Smooth muscle cell (in vitro differentiated cells): ENCODE results near the gene PHACTR1. TPM values are rescaled to one million over a fixed set of nuclear protein-coding genes. Genes with fewer than 3 reads are reported as not detected.

Source experiments
- DNase-seq: peaks from one replicate; lab custom pipeline; 2025; ENCODE audit not compliant: unreplicated experiment; lab: John Stamatoyannopoulos, UW
- H2AFZ ChIP-seq: fragments of 200-600 bp; sonication (generic); 2 replicates; pipeline ENCODE4 v1.6.0; 2016; ENCODE audit warnings: antibody characterized with exemption, low read depth, mild to moderate bottlenecking
- H3F3A ChIP-seq: fragments of 200-600 bp; sonication (generic); 2 replicates; pipeline ENCODE4 v1.6.0; 2017; ENCODE audit warnings: antibody characterized with exemption, low read depth
- H3K27ac ChIP-seq: fragments of 200-600 bp; sonication (generic); 2 replicates; pipeline ENCODE4 v1.5.1; 2016; ENCODE audit warnings: low read depth, mild to moderate bottlenecking
- H3K27me3 ChIP-seq: fragments of 200-600 bp; sonication (generic); 2 replicates; pipeline ENCODE4 v1.6.1; 2016; ENCODE audit warnings: low read depth, mild to moderate bottlenecking
- H3K36me3 ChIP-seq: fragments of 200-600 bp; sonication (generic); 2 replicates; pipeline ENCODE4 v1.5.1; 2016; ENCODE audit warnings: low read depth
- H3K4me1 ChIP-seq: fragments of 200-600 bp; sonication (generic); 2 replicates; pipeline ENCODE4 v1.5.1; 2016; ENCODE audit warnings: low read depth
- H3K4me2 ChIP-seq: fragments of 200-600 bp; sonication (generic); 2 replicates; pipeline ENCODE4 v1.6.0; 2016; ENCODE audit warnings: mild to moderate bottlenecking
- H3K4me3 ChIP-seq: fragments of 200-600 bp; sonication (generic); 2 replicates; pipeline ENCODE4 v1.5.1; 2016; ENCODE audit warnings: mild to moderate bottlenecking
- H3K79me2 ChIP-seq: fragments of 200-600 bp; sonication (generic); 2 replicates; pipeline ENCODE4 v1.6.0; 2016; ENCODE audit warnings: low read depth, mild to moderate bottlenecking
- H3K9ac ChIP-seq: fragments of 200-600 bp; sonication (generic); 2 replicates; pipeline ENCODE4 v1.6.0; 2016; ENCODE audit warnings: low read depth
- H3K9me3 ChIP-seq: fragments of 200-600 bp; sonication (generic); replicated peaks from 2 replicates; pipeline ENCODE4 v1.5.1; 2016; ENCODE audit warnings: low read depth
- H4K20me1 ChIP-seq: fragments of 200-600 bp; sonication (generic); 2 replicates; pipeline ENCODE4 v1.6.0; 2016; ENCODE audit warnings: low read depth
- CTCF ChIP-seq: fragments of 200-600 bp; sonication (generic); IDR thresholded peaks from 2 replicates; pipeline ENCODE4 v1.5.1; 2017; ENCODE audit warnings: borderline replicate concordance, mild to moderate bottlenecking, antibody characterized with exemption; ENCODE audit not compliant: insufficient read depth, poor library complexity, severe bottlenecking
- WGBS: methylation state at CpG from one replicate; pipeline ENCODE4 v1.1.7; 2016; ENCODE audit warnings: low lambda C conversion rate; 5-methylcytosine and 5-hydroxymethylcytosine counted together
- polyA plus RNA-seq: library from polyadenylated mRNA; unstranded; fragments of >200 nt; fragmentation: Nextera tagmentation; extraction: Ambion mirVana; gene quantifications from 2 replicates; pipeline ENCODE4 v1.2.1, GENCODE V29; 2016
- total RNA-seq: library from RNA; depleted of rRNA; stranded (reverse); fragments of >200 nt; gene quantifications from 2 replicates; pipeline ENCODE4 v1.2.3, GENCODE V29; 2014

PHACTR1 gene
- total and polyA plus RNA-seq, 2 experiments from 2014 or later, result 0.09 to 0.67 TPM

DNA sequence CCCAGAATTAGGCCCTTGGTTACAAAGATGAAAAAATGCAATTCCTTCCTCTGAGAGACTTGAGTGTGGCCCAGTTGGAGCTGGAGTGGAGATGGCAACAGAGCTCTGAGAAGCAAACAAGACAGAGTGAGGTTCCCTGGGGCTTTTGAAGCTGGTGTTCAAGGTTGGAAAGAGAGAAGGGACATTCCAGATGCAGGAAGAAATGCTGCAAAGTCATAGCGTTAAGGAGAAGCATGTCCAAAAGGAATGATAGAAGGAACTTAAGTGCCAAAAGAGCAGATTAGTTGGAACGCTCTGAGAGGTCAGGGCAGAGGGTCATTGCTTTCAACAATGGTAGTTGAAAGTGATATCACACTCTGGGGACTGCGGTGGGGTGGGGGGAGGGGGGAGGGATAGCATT is 360.0 kb downstream of the PHACTR1 start:
- Histone ChIP-seq H3K79me2 (no peaks in the 10 kb centered on the region), H3K9ac (no peak overlapping the region), H3F3A (no peaks in the 10 kb centered on the region), H3K4me1 (peaks cover 6% of the 10 kb centered on the region), H3K27me3 (peaks cover 69% of the 10 kb centered on the region), H3K27ac (no peak overlapping the region), H3K36me3 (no peaks in the 10 kb centered on the region), H2AFZ (no peak overlapping the region), H3K4me2 (no peak overlapping the region), H3K4me3 (no peak overlapping the region), H3K9me3 (no peaks in the 10 kb centered on the region), H4K20me1 (no peaks in the 10 kb centered on the region)
- no peak for DNase-seq
- no peak for TF ChIP-seq CTCF
- 81% methylated on average over 3 of the region's 3 CpGs for WGBS

DNA sequence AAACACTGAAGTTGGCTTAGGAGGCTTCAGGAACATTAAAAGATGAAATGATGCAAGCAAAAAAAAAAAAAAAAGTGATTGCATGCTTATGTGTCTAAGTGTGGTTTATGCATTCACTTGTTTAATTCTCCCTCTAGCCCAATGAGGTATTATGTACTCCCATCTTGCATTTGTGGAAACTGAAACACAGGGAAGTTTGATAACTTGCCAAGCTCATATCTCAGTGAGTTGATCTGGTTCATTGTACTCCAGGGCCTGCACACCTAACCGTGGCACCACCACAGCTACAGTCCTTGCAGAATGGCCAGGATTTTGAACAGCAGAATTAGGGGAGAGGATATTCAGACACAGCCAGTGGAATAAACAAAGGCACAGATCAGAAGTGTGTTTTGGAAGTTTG is 360.6 kb downstream of the PHACTR1 start:
- H3K4me1 ChIP-seq, result peaks cover 6% of the 10 kb centered on the region
- no peaks in the 10 kb centered on the region for H3K79me2 ChIP-seq
- H3F3A ChIP-seq, result no peaks in the 10 kb centered on the region
- no peaks in the 10 kb centered on the region for H3K9me3 ChIP-seq
- H3K9ac ChIP-seq, result no peak overlapping the region
- H2AFZ ChIP-seq, result no peak overlapping the region
- TF ChIP-seq CTCF, result no peak
- no peak overlapping the region for H3K4me3 ChIP-seq
- H4K20me1 ChIP-seq, result no peaks in the 10 kb centered on the region
- DNase-seq, result no peak
- WGBS, result 100% methylated on average over 1 of the region's 1 CpG
- no peak overlapping the region for H3K4me2 ChIP-seq
- H3K36me3 ChIP-seq, result no peaks in the 10 kb centered on the region
- peaks cover 69% of the 10 kb centered on the region for H3K27me3 ChIP-seq
- H3K27ac ChIP-seq, result no peak overlapping the region

DNA sequence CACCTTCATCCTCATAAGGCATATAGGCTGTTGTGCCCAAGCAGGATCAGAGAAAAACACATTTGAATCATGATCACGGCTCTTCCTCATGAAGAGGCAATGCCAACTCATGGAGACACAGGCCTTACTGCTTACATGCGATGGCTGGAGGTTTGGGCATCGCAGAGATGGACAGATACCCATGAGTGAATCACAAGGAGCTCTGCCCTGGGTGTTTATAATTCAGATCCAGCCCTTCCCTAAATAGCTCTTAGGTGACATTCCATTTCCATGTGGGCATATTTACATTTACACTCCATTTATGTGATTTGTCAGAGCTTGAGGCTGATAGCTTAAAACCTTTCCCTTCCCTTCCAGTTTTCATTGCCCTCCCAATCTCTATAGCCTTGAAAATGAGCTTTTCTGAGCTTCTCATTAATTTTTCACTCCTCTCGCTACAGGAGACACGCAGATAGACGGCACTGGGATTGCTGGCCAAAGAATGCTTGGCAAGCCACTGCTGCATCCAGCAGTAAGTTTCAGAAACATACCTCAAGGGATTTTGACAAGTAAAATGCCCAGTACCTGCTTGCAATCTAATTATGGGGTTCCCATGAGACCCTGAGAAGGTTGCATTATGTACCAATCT is 362.6 kb downstream of the PHACTR1 start:
- Histone ChIP-seq H3K27ac (no peak overlapping the region), H3K79me2 (no peaks in the 10 kb centered on the region), H4K20me1 (no peaks in the 10 kb centered on the region), H3K4me2 (no peak overlapping the region), H3K36me3 (no peaks in the 10 kb centered on the region), H3K9me3 (no peaks in the 10 kb centered on the region), H3K4me1 (peaks cover 6% of the 10 kb centered on the region), H2AFZ (no peak overlapping the region), H3K4me3 (no peak overlapping the region), H3K27me3 (peaks cover 66% of the 10 kb centered on the region), H3F3A (no peaks in the 10 kb centered on the region), H3K9ac (no peak overlapping the region)
- WGBS, result 95% methylated on average over 6 of the region's 6 CpGs
- TF ChIP-seq CTCF, result no peak
- DNase-seq, result no peak
